CD4-positive, alpha-beta memory T cell (primary cell): ENCODE measurements around the gene HDAC10. TPM values are rescaled to one million over a fixed set of nuclear protein-coding genes. Genes with fewer than 3 reads are reported as not detected.

Experiments used
- CTCF ChIA-PET: fragments of 350-600 bp; sonication (Branson Sonifier 250); formaldehyde crosslinking; loops from one replicate; lab custom pipeline; 2021; ENCODE audit warnings: inconsistent platforms; ENCODE audit not compliant: partially characterized antibody; lab: Charles Lee
- POLR2A ChIA-PET: fragments of 350-600 bp; sonication (Branson Sonifier 250); formaldehyde crosslinking; loops from one replicate; lab custom pipeline; 2021; ENCODE audit not compliant: partially characterized antibody; lab: Charles Lee
- DNase-seq, 5 donors: peaks; one replicate each; pipeline versions ENCODE4 v3.0.0 to v3.0.0-alpha.2; 2020 to 2022; ENCODE audit warnings: mixed read lengths in 1 of 5
- H3K27ac ChIP-seq: one replicate; pipeline ENCODE4 v1.7.0; 2013; ENCODE audit warnings: low read depth, low read length
- H3K27me3 ChIP-seq: 2 replicates; pipeline ENCODE4 v1.7.0; 2013; ENCODE audit warnings: mild to moderate bottlenecking, low read length, moderate library complexity; ENCODE audit not compliant: insufficient read depth
- H3K36me3 ChIP-seq: 2 replicates; pipeline ENCODE4 v1.7.0; 2013; ENCODE audit warnings: mild to moderate bottlenecking, low read length, moderate library complexity; ENCODE audit not compliant: insufficient read depth
- H3K4me1 ChIP-seq: 2 replicates; pipeline ENCODE4 v1.7.0; 2013; ENCODE audit warnings: mild to moderate bottlenecking, low read length, moderate library complexity; ENCODE audit not compliant: insufficient read depth
- H3K4me3 ChIP-seq, 2 donors: one replicate each; pipeline ENCODE4 v1.7.0; 2013; ENCODE audit warnings: low read length in 2 of 2, mild to moderate bottlenecking in 1 of 2
- H3K9me3 ChIP-seq, 2 donors: one replicate each; pipeline ENCODE4 v1.7.0; 2013; ENCODE audit warnings: low read length in 2 of 2, control low read depth in 1 of 2; ENCODE audit not compliant: control insufficient read depth in 1 of 2
- H3K27ac Mint-ChIP-seq, 7 donors: one replicate each; pipeline ENCODE4 v1.8.0; 2020 to 2021; ENCODE audit warnings: mixed read lengths in 7 of 7, mild to moderate bottlenecking in 6 of 7, inconsistent platforms in 3 of 7, moderate library complexity in 3 of 7
- H3K27me3 Mint-ChIP-seq, 2 donors: one replicate each; pipeline ENCODE4 v1.8.0; 2020 to 2021; ENCODE audit warnings: mixed read lengths in 2 of 2
- H3K36me3 Mint-ChIP-seq, 2 donors: one replicate each; pipeline ENCODE4 v1.8.0; 2020 to 2021; ENCODE audit warnings: mixed read lengths in 2 of 2, inconsistent platforms in 1 of 2, mild to moderate bottlenecking in 1 of 2
- H3K4me1 Mint-ChIP-seq, 4 donors: one replicate each; pipeline ENCODE4 v1.8.0; 2020 to 2021; ENCODE audit warnings: mixed read lengths in 4 of 4, mild to moderate bottlenecking in 1 of 4
- H3K4me3 Mint-ChIP-seq, 8 donors: one replicate each; pipeline ENCODE4 v1.8.0; 2020 to 2021; ENCODE audit warnings: mixed read lengths in 8 of 8, mild to moderate bottlenecking in 7 of 8, moderate library complexity in 6 of 8, inconsistent platforms in 3 of 8
- H3K9me3 Mint-ChIP-seq, 8 donors: one replicate each; pipeline ENCODE4 v1.8.0; 2020 to 2021; ENCODE audit warnings: mixed read lengths in 8 of 8, mild to moderate bottlenecking in 5 of 8, inconsistent platforms in 3 of 8, moderate library complexity in 1 of 8
- intact Hi-C: fragments of 100-400 bp; cut with micrococcal nuclease; formaldehyde crosslinking; loops from one replicate; pipeline ENCODE4 v1.15.1; 2023
- polyA plus RNA-seq, 2 donors: library from polyadenylated mRNA; unstranded; fragments of 300-500 nt; fragmentation: Illumina TruSeq; gene quantifications; one replicate each; pipeline ENCODE4 v1.2.3, GENCODE V29; 2021
- total RNA-seq, 2 experiments: library from RNA; stranded (reverse); gene quantifications; one replicate each; pipeline ENCODE4 v1.2.3, GENCODE V29; 2021

Gene HDAC10
- total and polyA plus RNA-seq, 4 experiments from 2014 or later = 3.8 to 151 (median 73.7) TPM

DNA sequence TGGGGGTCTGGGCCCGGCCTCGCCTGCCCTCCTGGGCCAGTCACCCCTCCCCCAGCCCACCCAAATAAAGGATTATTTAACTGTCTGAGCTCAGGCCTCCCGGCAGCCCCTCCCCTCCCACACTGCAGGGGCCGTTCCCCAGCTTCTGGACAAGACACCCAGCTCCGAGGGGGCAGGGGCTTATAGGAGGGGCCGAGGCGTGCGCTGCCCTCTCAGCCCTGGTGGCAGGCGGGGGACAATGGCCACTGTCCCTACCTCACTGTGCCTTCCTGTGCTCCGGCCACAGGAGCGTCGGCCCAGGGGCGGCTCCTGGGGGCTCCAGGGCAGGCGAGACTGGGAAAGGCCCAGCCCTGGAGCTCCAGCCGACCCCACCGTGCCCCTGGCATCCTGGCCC lies 52.4 kb downstream of the HDAC10 start:
- Histone ChIP-seq H3K4me3 (no peak overlapping the region), H3K27ac (no peak overlapping the region), H3K4me1 (peaks cover 27% of the 10 kb centered on the region), H3K36me3 (peaks cover 22% of the 10 kb centered on the region), H3K9me3 (no peaks in the 10 kb centered on the region), H3K27me3 (no peaks in the 10 kb centered on the region)
- Mint-ChIP-seq H3K36me3 (peaks cover 5 to 16% of the 10 kb centered on the region in 2 donors), H3K4me3 (no peak overlapping the region), H3K4me1 (peaks cover 7 to 18% (median 14%) of the 10 kb centered on the region in 4 donors), H3K27me3 (no peaks in the 10 kb centered on the region), H3K27ac (peak overlapping the region in 1 of 7 donors; percentile 71), H3K9me3 (no peaks in the 10 kb centered on the region)
- ChIA-PET CTCF (no interaction called here), POLR2A (interaction anchor here (6.0 kb wide), 1 partner anchor 8 kb away, joined by 73 read pairs; no protein-coding TSS in a partner anchor)
- intact Hi-C loops = no loop called here
- DNase-seq = peak in 1 of 5 donors; percentile 20

GRCh38 chr22:50197856-50198623 lies 53.0 kb downstream of the HDAC10 start:
- Mint-ChIP-seq H3K27ac (peak overlapping the region in 2 of 7 donors; percentile 24 to 46), H3K4me3 (peak overlapping the region in 1 of 8 donors; percentile 54), H3K9me3 (no peaks in the 10 kb centered on the region), H3K4me1 (peaks cover 7 to 18% (median 11%) of the 10 kb centered on the region in 4 donors), H3K27me3 (no peaks in the 10 kb centered on the region), H3K36me3 (peaks cover 0 to 11% of the 10 kb centered on the region in 2 donors)
- Histone ChIP-seq H3K9me3 (no peaks in the 10 kb centered on the region), H3K27ac (no peak overlapping the region), H3K4me1 (peaks cover 33% of the 10 kb centered on the region), H3K27me3 (no peaks in the 10 kb centered on the region), H3K4me3 (no peak overlapping the region), H3K36me3 (peaks cover 27% of the 10 kb centered on the region)
- ChIA-PET CTCF (no interaction called here), POLR2A (interaction anchor here (6.0 kb wide), 1 partner anchor 7 kb away, joined by 73 read pairs; no protein-coding TSS in a partner anchor)
- DNase-seq = peak in 1 of 5 donors; percentile 37
- intact Hi-C loops = no loop called here

GRCh38 chr22:50197000-50197800 lies 53.9 kb downstream of the HDAC10 start:
- Mint-ChIP-seq H3K36me3 (peaks cover 0 to 14% of the 10 kb centered on the region in 2 donors), H3K9me3 (no peaks in the 10 kb centered on the region), H3K4me3 (no peak overlapping the region), H3K27me3 (no peaks in the 10 kb centered on the region), H3K4me1 (peaks cover 7 to 21% (median 17%) of the 10 kb centered on the region in 4 donors), H3K27ac (peak overlapping the region in 1 of 7 donors; percentile 46)
- Histone ChIP-seq H3K4me1 (peaks cover 35% of the 10 kb centered on the region), H3K27ac (no peak overlapping the region), H3K4me3 (no peak overlapping the region), H3K36me3 (peaks cover 27% of the 10 kb centered on the region), H3K27me3 (no peaks in the 10 kb centered on the region), H3K9me3 (no peaks in the 10 kb centered on the region)
- POLR2A ChIA-PET = interaction anchor here (1.0 to 1.4 kb wide), 2 partner anchors 9 to 10 kb away, joined by 3 to 5 read pairs; no protein-coding TSS in a partner anchor
- CTCF ChIA-PET = interaction anchor here (1.1 kb wide), 1 partner anchor 11 kb away, joined by 3 read pairs; no protein-coding TSS in a partner anchor
- peak in 1 of 5 donors; percentile 41 for DNase-seq
- intact Hi-C loops = no loop called here

- no peaks in the 10 kb centered on the region for H3K9me3 Mint-ChIP-seq
- peak overlapping the region in 2 of 7 donors; percentile 29 to 60 for H3K27ac Mint-ChIP-seq
- intact Hi-C loops = no loop called here
- H3K27me3 Mint-ChIP-seq = no peaks in the 10 kb centered on the region
- H3K4me3 ChIP-seq = no peak overlapping the region
- H3K4me1 ChIP-seq = peaks cover 35% of the 10 kb centered on the region
- peaks cover 9 to 24% (median 20%) of the 10 kb centered on the region in 4 donors for H3K4me1 Mint-ChIP-seq
- ChIA-PET CTCF (interaction anchor here (1.1 kb wide), 1 partner anchor 10 kb away, joined by 3 read pairs; no protein-coding TSS in a partner anchor), POLR2A (interaction anchor here (0.6 to 1.4 kb wide), 2 partner anchors 9 to 15 kb away, joined by 3 to 5 read pairs; no protein-coding TSS in a partner anchor)
- H3K27ac ChIP-seq = no peak overlapping the region
- DNase-seq = peak in 1 of 5 donors; percentile 15
- H3K4me3 Mint-ChIP-seq = no peak overlapping the region
- no peaks in the 10 kb centered on the region for H3K27me3 ChIP-seq
- H3K36me3 ChIP-seq = peaks cover 27% of the 10 kb centered on the region
- H3K36me3 Mint-ChIP-seq = peaks cover 0 to 17% of the 10 kb centered on the region in 2 donors
- H3K9me3 ChIP-seq = no peaks in the 10 kb centered on the region
Observed at GRCh38 chr22:50196256-50196655, 54.8 kb downstream of the HDAC10 start.

Other genes with a start within 250 kb of the HDAC10 start
- gene IL17REL, start 238.5 kb downstream of the HDAC10 start, total RNA-seq = not detected
- not detected for gene IL17REL, start 238.5 kb downstream of the HDAC10 start, polyA plus RNA-seq
- not detected for gene TTLL8, start 193.0 kb downstream of the HDAC10 start, total RNA-seq
- gene TTLL8, start 193.0 kb downstream of the HDAC10 start, polyA plus RNA-seq = not detected
- gene MLC1, start 165.8 kb downstream of the HDAC10 start, total RNA-seq = not detected
- gene MLC1, start 165.8 kb downstream of the HDAC10 start, polyA plus RNA-seq = under 1 TPM in 1 of 2 donors, not detected in 1; 0.28 TPM
- not detected for gene MOV10L1, start 161.3 kb downstream of the HDAC10 start, total RNA-seq
- gene MOV10L1, start 161.3 kb downstream of the HDAC10 start, polyA plus RNA-seq = not detected
- not detected for gene PANX2, start 80.5 kb downstream of the HDAC10 start, total RNA-seq
- not detected for gene PANX2, start 80.5 kb downstream of the HDAC10 start, polyA plus RNA-seq
- gene TRABD, start 65.4 kb downstream of the HDAC10 start, total RNA-seq = 100 to 1,000 TPM; 124 to 126 TPM
- gene TRABD, start 65.4 kb downstream of the HDAC10 start, polyA plus RNA-seq = 10 to 100 TPM; 51.5 to 61.4 TPM
- gene SELENOO, start 50.3 kb downstream of the HDAC10 start, total RNA-seq = 10 to 100 TPM; 33.8 to 34.8 TPM
- gene SELENOO, start 50.3 kb downstream of the HDAC10 start, polyA plus RNA-seq = 1 to 10 TPM; 2.0 to 6.6 TPM
- gene TUBGCP6, start 6.2 kb downstream of the HDAC10 start, total RNA-seq = 100 to 1,000 TPM; 132 to 133 TPM
- gene TUBGCP6, start 6.2 kb downstream of the HDAC10 start, polyA plus RNA-seq = 10 to 100 TPM; 16.5 to 20.5 TPM
- 1 to 10 TPM; 2.9 TPM for gene MAPK12, start 10.4 kb upstream of the HDAC10 start, total RNA-seq
- under 1 TPM in 1 of 2 donors, not detected in 1; 0.05 TPM for gene MAPK12, start 10.4 kb upstream of the HDAC10 start, polyA plus RNA-seq
- 1 to 10 TPM; 1.6 to 1.7 TPM for gene MAPK11, start 19.1 kb upstream of the HDAC10 start, total RNA-seq
- gene MAPK11, start 19.1 kb upstream of the HDAC10 start, polyA plus RNA-seq = under 1 TPM; 0.10 to 0.54 TPM
- gene PLXNB2, start 56.4 kb upstream of the HDAC10 start, total RNA-seq = 1 to 10 TPM; 2.8 to 4.6 TPM
- under 1 TPM in 1 of 2 donors, not detected in 1; 0.40 TPM for gene PLXNB2, start 56.4 kb upstream of the HDAC10 start, polyA plus RNA-seq
- 1 to 10 TPM; 1.5 to 2.4 TPM for gene DENND6B, start 75.7 kb upstream of the HDAC10 start, total RNA-seq
- gene DENND6B, start 75.7 kb upstream of the HDAC10 start, polyA plus RNA-seq = under 1 TPM; 0.22 to 0.36 TPM
- gene PPP6R2, start 92.1 kb upstream of the HDAC10 start, total RNA-seq = 10 to 100 TPM; 80.1 to 91.2 TPM
- gene PPP6R2, start 92.1 kb upstream of the HDAC10 start, polyA plus RNA-seq = 10 to 100 TPM; 13.3 to 27.7 TPM
- 100 to 1,000 TPM; 217 to 221 TPM for gene SBF1, start 223.8 kb upstream of the HDAC10 start, total RNA-seq
- gene SBF1, start 223.8 kb upstream of the HDAC10 start, polyA plus RNA-seq = 10 to 100 TPM; 13.2 to 42.9 TPM
- 1 to 10 TPM; 4.4 to 4.5 TPM for gene ADM2, start 230.3 kb upstream of the HDAC10 start, total RNA-seq
- under 1 TPM; 0.07 to 0.48 TPM for gene ADM2, start 230.3 kb upstream of the HDAC10 start, polyA plus RNA-seq
- gene MIOX, start 235.6 kb upstream of the HDAC10 start, total RNA-seq = not detected
- gene MIOX, start 235.6 kb upstream of the HDAC10 start, polyA plus RNA-seq = not detected